Activated naive CD4-positive, alpha-beta T cell treated with anti-CD3 and anti-CD28 coated beads for 36 hours (primary cell): Measurements from ENCODE around the gene DZIP1. TPM values are rescaled to one million over a fixed set of nuclear protein-coding genes. Genes with fewer than 3 reads are reported as not detected.

ENCODE experiments used
- CTCF ChIA-PET: fragments of 350-600 bp; sonication (Branson Sonifier 250); formaldehyde crosslinking; loops from one replicate; lab custom pipeline; 2021; ENCODE audit warnings: antibody characterized with exemption; lab: Charles Lee
- DNase-seq: peaks from one replicate; pipeline ENCODE4 v3.0.0-alpha.2; 2020
- H3K27ac Mint-ChIP-seq: one replicate; pipeline ENCODE4 v1.8.0; 2021; ENCODE audit warnings: mild to moderate bottlenecking, mixed read lengths
- H3K27me3 Mint-ChIP-seq: one replicate; pipeline ENCODE4 v1.8.0; 2021; ENCODE audit warnings: low read depth, mixed read lengths
- H3K36me3 Mint-ChIP-seq: one replicate; pipeline ENCODE4 v1.8.0; 2021; ENCODE audit warnings: low read depth, mixed read lengths
- H3K4me1 Mint-ChIP-seq: one replicate; pipeline ENCODE4 v1.8.0; 2021; ENCODE audit warnings: low read depth, mixed read lengths
- H3K4me3 Mint-ChIP-seq: one replicate; pipeline ENCODE4 v1.8.0; 2021; ENCODE audit warnings: mild to moderate bottlenecking, moderate library complexity, mixed read lengths
- H3K9me3 Mint-ChIP-seq: one replicate; pipeline ENCODE4 v1.8.0; 2021; ENCODE audit warnings: mixed read lengths
- intact Hi-C: fragments of 100-400 bp; cut with micrococcal nuclease; formaldehyde crosslinking; loops from one replicate; pipeline ENCODE4 v1.15.1; 2023
- total RNA-seq, 2 experiments: library from RNA; stranded (reverse); gene quantifications; one replicate each; pipeline ENCODE4 v1.2.3, GENCODE V29; 2021

DZIP1 gene
- total RNA-seq, 2 experiments from 2014 or later, result 0.15 to 0.41 TPM

- Mint-ChIP-seq H3K36me3 (no peaks in the 10 kb centered on the region), H3K4me1 (no peaks in the 10 kb centered on the region), H3K27ac (no peak overlapping the region), H3K27me3 (peaks cover 12% of the 10 kb centered on the region), H3K9me3 (no peaks in the 10 kb centered on the region), H3K4me3 (no peak overlapping the region)
- intact Hi-C loops, result loop anchor here (5.0 kb wide), 1 partner anchor 607 kb away; no protein-coding TSS in a partner anchor
- CTCF ChIA-PET, result interaction anchor here (0.6 to 8.4 kb wide), 3 partner anchors 214 to 1742 kb away, joined by 4 to 144 read pairs (median 4); no protein-coding TSS in a partner anchor
- DNase-seq, result no peak
Measured at GRCh38 chr13:95620030-95620824, 24.3 kb downstream of the DZIP1 start.

GRCh38 chr13:95615539-95615938, 29.0 kb downstream of the DZIP1 start:
- H3K36me3 Mint-ChIP-seq, result no peaks in the 10 kb centered on the region
- CTCF ChIA-PET, result interaction anchor here (0.7 to 1.1 kb wide), 4 partner anchors 8 to 612 kb away, joined by 3 to 4 read pairs (median 3); no protein-coding TSS in a partner anchor
- no peaks in the 10 kb centered on the region for H3K4me1 Mint-ChIP-seq
- no peak overlapping the region for H3K4me3 Mint-ChIP-seq
- no peak overlapping the region for H3K27ac Mint-ChIP-seq
- no peak for DNase-seq
- no peaks in the 10 kb centered on the region for H3K9me3 Mint-ChIP-seq
- intact Hi-C loops, result loop anchor here (5.0 kb wide), 1 partner anchor 113 kb away; no protein-coding TSS in a partner anchor
- peaks cover 3% of the 10 kb centered on the region for H3K27me3 Mint-ChIP-seq

GRCh38 chr13:95614641-95615245, 29.8 kb downstream of the DZIP1 start:
- intact Hi-C loops, result loop anchor here (5.0 kb wide), 1 partner anchor 112 kb away; no protein-coding TSS in a partner anchor
- Mint-ChIP-seq H3K36me3 (no peaks in the 10 kb centered on the region), H3K9me3 (no peaks in the 10 kb centered on the region), H3K27me3 (peaks cover 3% of the 10 kb centered on the region), H3K27ac (no peak overlapping the region), H3K4me1 (no peaks in the 10 kb centered on the region), H3K4me3 (no peak overlapping the region)
- CTCF ChIA-PET, result interaction anchor here (0.7 to 1.1 kb wide), 3 partner anchors 9 to 34 kb away, joined by 3 to 4 read pairs (median 4); no protein-coding TSS in a partner anchor
- DNase-seq, result no peak

- Mint-ChIP-seq H3K9me3 (no peaks in the 10 kb centered on the region), H3K27ac (no peak overlapping the region), H3K27me3 (peaks cover 4% of the 10 kb centered on the region), H3K4me1 (no peaks in the 10 kb centered on the region), H3K4me3 (no peak overlapping the region), H3K36me3 (no peaks in the 10 kb centered on the region)
- CTCF ChIA-PET, result interaction anchor here (0.6 to 1.4 kb wide), 2 partner anchors 13 to 1005 kb away, joined by 5 read pairs; no protein-coding TSS in a partner anchor
- DNase-seq, result no peak
- intact Hi-C loops, result no loop called here
Measured at GRCh38 chr13:95608640-95609323, 35.7 kb downstream of the DZIP1 start.

- Mint-ChIP-seq H3K36me3 (no peaks in the 10 kb centered on the region), H3K27ac (no peak overlapping the region), H3K4me3 (no peak overlapping the region), H3K9me3 (no peaks in the 10 kb centered on the region), H3K27me3 (peaks cover 5% of the 10 kb centered on the region), H3K4me1 (no peaks in the 10 kb centered on the region)
- DNase-seq, result no peak
- CTCF ChIA-PET, result no interaction called here
- intact Hi-C loops, result no loop called here
Measured at GRCh38 chr13:95607366-95607765, 37.1 kb downstream of the DZIP1 start.

GRCh38 chr13:95605448-95606125, 38.9 kb downstream of the DZIP1 start:
- Mint-ChIP-seq H3K9me3 (no peaks in the 10 kb centered on the region), H3K27me3 (peaks cover 12% of the 10 kb centered on the region), H3K27ac (no peak overlapping the region), H3K36me3 (no peaks in the 10 kb centered on the region), H3K4me1 (no peaks in the 10 kb centered on the region), H3K4me3 (no peak overlapping the region)
- CTCF ChIA-PET, result no interaction called here
- intact Hi-C loops, result no loop called here
- DNase-seq, result no peak

- no peaks in the 10 kb centered on the region for H3K4me1 Mint-ChIP-seq
- intact Hi-C loops, result no loop called here
- H3K4me3 Mint-ChIP-seq, result no peak overlapping the region
- H3K27ac Mint-ChIP-seq, result no peak overlapping the region
- no peaks in the 10 kb centered on the region for H3K36me3 Mint-ChIP-seq
- CTCF ChIA-PET, result no interaction called here
- no peaks in the 10 kb centered on the region for H3K9me3 Mint-ChIP-seq
- H3K27me3 Mint-ChIP-seq, result peaks cover 12% of the 10 kb centered on the region
- DNase-seq, result no peak
Measured at GRCh38 chr13:95604556-95604915, 40.0 kb downstream of the DZIP1 start.

GRCh38 chr13:95603887-95604555, 40.5 kb downstream of the DZIP1 start:
- H3K4me3 Mint-ChIP-seq, result no peak overlapping the region
- H3K36me3 Mint-ChIP-seq, result no peaks in the 10 kb centered on the region
- no peaks in the 10 kb centered on the region for H3K4me1 Mint-ChIP-seq
- peaks cover 12% of the 10 kb centered on the region for H3K27me3 Mint-ChIP-seq
- DNase-seq, result no peak
- intact Hi-C loops, result no loop called here
- no peak overlapping the region for H3K27ac Mint-ChIP-seq
- CTCF ChIA-PET, result interaction anchor here (1.1 kb wide), 1 partner anchor 18 kb away, joined by 3 read pairs; no protein-coding TSS in a partner anchor
- no peaks in the 10 kb centered on the region for H3K9me3 Mint-ChIP-seq

- H3K4me3 Mint-ChIP-seq, result no peak overlapping the region
- H3K36me3 Mint-ChIP-seq, result no peaks in the 10 kb centered on the region
- H3K27ac Mint-ChIP-seq, result no peak overlapping the region
- no peaks in the 10 kb centered on the region for H3K4me1 Mint-ChIP-seq
- peaks cover 17% of the 10 kb centered on the region for H3K27me3 Mint-ChIP-seq
- CTCF ChIA-PET, result no interaction called here
- no peaks in the 10 kb centered on the region for H3K9me3 Mint-ChIP-seq
- DNase-seq, result no peak
- intact Hi-C loops, result no loop called here
Measured at GRCh38 chr13:95601906-95602305, 42.6 kb downstream of the DZIP1 start.

- H3K4me3 Mint-ChIP-seq, result no peak overlapping the region
- no peaks in the 10 kb centered on the region for H3K4me1 Mint-ChIP-seq
- no peak overlapping the region for H3K27ac Mint-ChIP-seq
- no peak for DNase-seq
- H3K27me3 Mint-ChIP-seq, result peaks cover 17% of the 10 kb centered on the region
- CTCF ChIA-PET, result no interaction called here
- intact Hi-C loops, result no loop called here
- H3K36me3 Mint-ChIP-seq, result no peaks in the 10 kb centered on the region
- no peaks in the 10 kb centered on the region for H3K9me3 Mint-ChIP-seq
Measured at GRCh38 chr13:95601216-95601615, 43.3 kb downstream of the DZIP1 start.

GRCh38 chr13:95596701-95597100, 47.8 kb downstream of the DZIP1 start:
- Mint-ChIP-seq H3K9me3 (no peaks in the 10 kb centered on the region), H3K36me3 (no peaks in the 10 kb centered on the region), H3K27ac (no peak overlapping the region), H3K4me1 (no peaks in the 10 kb centered on the region), H3K4me3 (no peak overlapping the region), H3K27me3 (peaks cover 11% of the 10 kb centered on the region)
- no peak for DNase-seq
- intact Hi-C loops, result no loop called here
- CTCF ChIA-PET, result interaction anchor here (0.6 kb wide), 1 partner anchor 423 kb away, joined by 3 read pairs; no protein-coding TSS in a partner anchor
